HG03460 (cell line): Measurements from ENCODE around the gene RAB4A.
A peak's percentile ranks its signal among the peaks of the same experiment; 100 is the strongest.

Experiments
- ATAC-seq: cut with Tn5 transposase; IDR thresholded peaks from one replicate; pipeline ENCODE4 v1.9.1; 2021; ENCODE audit not compliant: unreplicated experiment

The RAB4A gene

GRCh38 chr1:229243638-229244037 is 27.3 kb upstream of the RAB4A start:
- ATAC-seq: no peak

GRCh38 chr1:229244091-229244490 is 26.8 kb upstream of the RAB4A start:
- no peak for ATAC-seq

- no peak for ATAC-seq
Observed at GRCh38 chr1:229247871-229248270, 23.0 kb upstream of the RAB4A start.

GRCh38 chr1:229248821-229249817 is 21.8 kb upstream of the RAB4A start:
- ATAC-seq: no peak

- no peak for ATAC-seq
Observed at GRCh38 chr1:229249854-229250644, 20.9 kb upstream of the RAB4A start.

- ATAC-seq: no peak
Observed at GRCh38 chr1:229251185-229251584, 19.7 kb upstream of the RAB4A start.

GRCh38 chr1:229252228-229252984 is 18.5 kb upstream of the RAB4A start:
- ATAC-seq: no peak

GRCh38 chr1:229253151-229253974 is 17.5 kb upstream of the RAB4A start:
- ATAC-seq: peak; percentile 45

GRCh38 chr1:229254910-229255541 is 15.9 kb upstream of the RAB4A start:
- ATAC-seq: no peak

GRCh38 chr1:229258031-229258756 is 12.7 kb upstream of the RAB4A start:
- ATAC-seq: no peak

GRCh38 chr1:229258757-229259060 is 12.2 kb upstream of the RAB4A start:
- no peak for ATAC-seq

- ATAC-seq: no peak
Observed at GRCh38 chr1:229260297-229260696, 10.6 kb upstream of the RAB4A start.

GRCh38 chr1:229262239-229262638 is 8.7 kb upstream of the RAB4A start:
- no peak for ATAC-seq

- ATAC-seq: no peak
Observed at GRCh38 chr1:229263254-229263653, 7.7 kb upstream of the RAB4A start.

GRCh38 chr1:229264068-229264467 is 6.8 kb upstream of the RAB4A start:
- ATAC-seq: no peak

- no peak for ATAC-seq
Observed at GRCh38 chr1:229264487-229264886, 6.4 kb upstream of the RAB4A start.

- no peak for ATAC-seq
Observed at GRCh38 chr1:229266274-229266673, 4.6 kb upstream of the RAB4A start.

GRCh38 chr1:229266832-229267500 is 3.9 kb upstream of the RAB4A start:
- ATAC-seq: no peak

GRCh38 chr1:229268505-229268904 is 2.4 kb upstream of the RAB4A start:
- ATAC-seq: no peak
